ENCODE measurements around the gene GTF2I. TPM values are rescaled to one million over a fixed set of nuclear protein-coding genes. Genes with fewer than 3 reads are reported as not detected.
"Not testable (repeated sequence)": the region's sequence is repeated elsewhere in the genome, so short reads cannot be mapped to it uniquely, and the experiment has no call there.

Gene GTF2I
- total RNA-seq, 1 experiment from 2014 or later: 181 TPM

DNA sequence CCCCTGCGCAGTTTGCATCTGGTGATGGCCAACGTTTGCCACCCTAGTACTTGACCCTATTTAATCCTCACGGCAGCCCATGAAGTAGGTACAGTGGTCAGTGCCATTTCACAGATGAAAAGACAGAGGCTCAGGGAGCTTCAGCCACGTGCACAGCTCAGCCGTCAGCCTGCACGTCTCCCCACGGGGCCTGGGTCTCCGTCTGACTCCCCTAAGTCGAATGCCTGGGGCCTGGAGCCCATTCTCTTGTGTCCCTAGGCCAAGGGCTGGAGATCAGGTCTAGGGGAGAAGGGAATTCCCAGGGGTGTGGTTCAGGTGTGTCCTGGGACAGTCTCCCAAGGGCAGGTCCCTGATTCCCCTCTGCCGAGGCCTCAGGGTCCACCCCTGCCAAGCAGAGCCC is 109.5 kb downstream of the GTF2I start:
- H3K36me3 ChIP-seq; H3K27me3 ChIP-seq; H3K4me1 ChIP-seq; H3K27ac ChIP-seq; H3K4me3 ChIP-seq; H3K9me3 ChIP-seq (replicated peaks): not testable (repeated sequence)
- DNase-seq: peak in 1 of 2 experiments; percentile 2

DNA sequence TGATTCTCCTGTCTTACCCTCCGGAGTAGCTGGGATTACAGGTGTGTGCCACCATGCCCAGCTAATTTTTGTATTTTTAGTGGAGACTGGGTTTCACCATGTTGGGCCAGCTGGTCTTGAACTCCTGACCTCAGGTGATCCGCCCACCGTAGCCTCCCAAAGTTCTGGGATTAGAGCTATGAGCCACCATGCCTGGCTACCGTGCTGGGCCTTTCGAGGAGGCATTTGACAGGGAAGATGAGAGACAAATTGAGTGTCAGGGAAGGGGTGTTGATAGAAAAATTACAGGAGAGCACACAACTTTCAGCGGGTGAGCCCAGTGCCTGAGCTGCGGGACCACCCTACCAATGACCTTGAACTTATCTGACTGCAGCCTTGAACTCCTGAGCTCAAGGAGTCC is 112.5 kb downstream of the GTF2I start:
- not testable (repeated sequence) for H3K36me3 ChIP-seq; H3K4me1 ChIP-seq; DNase-seq; H3K4me3 ChIP-seq; H3K27me3 ChIP-seq; H3K27ac ChIP-seq; H3K9me3 ChIP-seq (replicated peaks)

DNA sequence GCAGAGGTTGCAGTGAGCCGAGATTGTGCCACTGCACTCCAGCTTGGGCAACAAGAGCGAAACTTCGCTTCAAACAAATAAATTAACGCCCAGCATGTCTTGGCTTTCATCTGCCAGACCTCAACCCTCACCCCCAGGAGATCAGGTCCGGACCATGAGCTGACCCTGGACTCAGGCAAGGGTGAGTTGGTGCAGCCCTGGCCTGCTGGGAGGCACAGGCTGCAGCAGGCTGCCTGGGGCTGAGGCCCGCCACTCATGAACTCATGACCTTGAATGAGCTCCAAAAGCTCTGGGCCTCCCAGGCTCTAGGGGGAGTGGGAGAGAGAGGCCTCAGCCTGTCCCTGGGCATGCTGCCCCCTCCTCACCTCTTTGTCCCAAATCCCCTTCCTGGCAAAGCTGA is 114.6 kb downstream of the GTF2I start:
- not testable (repeated sequence) for H3K27me3 ChIP-seq; H3K36me3 ChIP-seq; H3K4me1 ChIP-seq; DNase-seq; H3K9me3 ChIP-seq (replicated peaks); H3K27ac ChIP-seq; H3K4me3 ChIP-seq

GRCh38 chr7:74773760-74774750 is 116.5 kb downstream of the GTF2I start, which contains the start of gene NCF1:
TSS of gene NCF1 (plus strand) at chr7:74774011. CDS start at chr7:74774032, 21 bp downstream.
- not testable (repeated sequence) for H3K9me3 ChIP-seq (replicated peaks); DNase-seq; H3K27ac ChIP-seq; H3K27me3 ChIP-seq; H3K4me1 ChIP-seq; H3K36me3 ChIP-seq; H3K4me3 ChIP-seq

- not testable (repeated sequence) for DNase-seq; H3K27me3 ChIP-seq; H3K4me3 ChIP-seq; H3K9me3 ChIP-seq (replicated peaks); H3K27ac ChIP-seq; H3K4me1 ChIP-seq; H3K36me3 ChIP-seq
Measured at GRCh38 chr7:74775111-74775510, 117.6 kb downstream of the GTF2I start.

- H3K4me3 ChIP-seq; H3K27ac ChIP-seq; H3K27me3 ChIP-seq; H3K4me1 ChIP-seq; DNase-seq; H3K9me3 ChIP-seq (replicated peaks); H3K36me3 ChIP-seq: not testable (repeated sequence)
Measured at GRCh38 chr7:74779053-74779452, 121.5 kb downstream of the GTF2I start.

- not testable (repeated sequence) for H3K27me3 ChIP-seq; H3K4me3 ChIP-seq; H3K4me1 ChIP-seq; H3K27ac ChIP-seq; DNase-seq; H3K9me3 ChIP-seq (replicated peaks); H3K36me3 ChIP-seq
Measured at GRCh38 chr7:74781746-74782145, 124.2 kb downstream of the GTF2I start.

DNA sequence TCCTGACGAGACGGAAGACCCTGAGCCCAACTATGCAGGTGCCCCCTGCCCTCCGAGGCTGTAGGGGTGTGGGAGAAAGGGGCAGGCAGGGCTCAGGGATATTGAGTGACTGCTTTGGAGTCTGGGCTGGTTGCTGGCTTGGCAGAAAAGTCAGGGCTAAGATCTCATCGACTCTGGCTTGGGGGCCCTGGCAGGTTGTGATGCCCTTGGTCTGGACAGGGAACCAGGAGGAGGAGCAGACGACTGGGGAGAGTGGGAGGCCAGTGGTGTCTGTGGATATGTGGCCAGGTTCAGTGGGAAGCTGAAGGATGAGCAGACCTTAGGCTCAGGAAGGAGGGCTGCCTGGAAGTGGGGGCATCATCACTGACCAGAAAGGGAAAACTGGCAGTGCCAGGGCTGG is 126.1 kb downstream of the GTF2I start:
- not testable (repeated sequence) for H3K36me3 ChIP-seq; H3K4me1 ChIP-seq; H3K27me3 ChIP-seq; H3K27ac ChIP-seq; DNase-seq; H3K9me3 ChIP-seq (replicated peaks); H3K4me3 ChIP-seq

GRCh38 chr7:74788369-74789150 is 131.0 kb downstream of the GTF2I start:
- not testable (repeated sequence) for H3K27ac ChIP-seq; H3K4me3 ChIP-seq; H3K36me3 ChIP-seq; H3K27me3 ChIP-seq; H3K9me3 ChIP-seq (replicated peaks); H3K4me1 ChIP-seq
- peak; percentile 90 to 95 for DNase-seq

DNA sequence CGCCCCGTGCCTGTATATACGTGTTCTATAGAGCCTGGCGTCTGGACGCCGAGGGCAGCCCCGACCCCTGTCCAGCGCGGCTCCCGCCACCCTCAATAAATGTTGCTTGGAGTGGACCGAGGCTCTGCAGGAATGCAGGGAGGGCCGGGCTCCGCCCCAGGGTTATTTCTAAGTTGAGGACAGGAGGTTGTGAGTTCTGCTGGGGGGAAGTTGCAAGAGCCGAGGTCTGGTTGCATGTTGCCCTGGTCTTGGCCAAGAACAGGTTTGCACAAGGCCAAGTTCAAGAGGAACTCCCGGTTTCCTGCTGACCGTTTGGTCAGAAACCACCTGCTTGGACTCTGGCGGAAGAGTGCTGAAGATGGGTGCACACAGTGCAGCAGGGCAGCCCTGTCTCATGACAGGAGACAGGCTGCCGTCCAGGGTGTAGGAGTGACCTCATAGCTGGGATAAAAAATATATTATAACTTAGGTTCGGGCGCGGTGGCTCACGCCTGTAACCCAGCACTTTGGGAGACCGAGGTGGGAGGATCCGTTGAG is 131.8 kb downstream of the GTF2I start:
- H3K9me3 ChIP-seq (replicated peaks); DNase-seq; H3K4me1 ChIP-seq; H3K27me3 ChIP-seq; H3K4me3 ChIP-seq; H3K27ac ChIP-seq; H3K36me3 ChIP-seq: not testable (repeated sequence)

DNA sequence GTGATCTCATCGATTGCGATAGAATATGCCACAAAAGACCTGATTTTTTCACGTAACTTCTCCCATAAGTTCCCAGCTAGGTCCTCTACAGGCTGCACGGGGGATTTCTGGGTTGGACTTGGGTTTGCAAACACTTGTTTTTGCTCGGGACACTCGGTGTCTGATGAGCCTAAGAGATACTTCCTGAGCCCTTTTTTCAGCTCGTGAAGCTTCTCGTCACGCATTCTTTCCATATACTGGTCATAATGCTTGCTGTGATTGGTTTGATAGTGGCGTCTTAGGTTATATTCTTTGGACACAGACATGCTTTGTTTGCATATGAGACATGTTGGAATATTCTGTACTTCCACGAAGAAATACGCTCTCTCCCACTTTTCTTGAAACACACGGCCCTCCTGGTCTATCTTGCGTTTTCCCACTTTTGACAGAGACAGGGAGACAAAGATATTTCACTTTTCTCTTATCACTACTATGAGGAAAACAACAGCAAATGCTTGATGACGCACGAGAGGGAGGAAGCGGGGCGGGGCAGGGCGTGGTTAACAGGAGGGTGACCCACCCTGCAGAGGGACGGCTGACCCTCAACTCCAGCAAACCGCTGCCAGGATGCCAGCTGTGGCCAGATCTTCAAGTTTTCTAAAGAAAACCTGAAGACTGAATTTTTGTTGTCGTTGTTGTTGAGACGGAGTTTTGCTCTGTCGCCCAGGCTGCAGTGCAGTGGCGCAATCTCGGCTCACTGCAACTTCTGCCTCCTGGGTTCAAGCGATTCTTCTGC is 140.5 kb downstream of the GTF2I start:
- not testable (repeated sequence) for H3K9me3 ChIP-seq (replicated peaks); H3K27ac ChIP-seq; H3K36me3 ChIP-seq; H3K27me3 ChIP-seq; H3K4me3 ChIP-seq; H3K4me1 ChIP-seq; DNase-seq

DNA sequence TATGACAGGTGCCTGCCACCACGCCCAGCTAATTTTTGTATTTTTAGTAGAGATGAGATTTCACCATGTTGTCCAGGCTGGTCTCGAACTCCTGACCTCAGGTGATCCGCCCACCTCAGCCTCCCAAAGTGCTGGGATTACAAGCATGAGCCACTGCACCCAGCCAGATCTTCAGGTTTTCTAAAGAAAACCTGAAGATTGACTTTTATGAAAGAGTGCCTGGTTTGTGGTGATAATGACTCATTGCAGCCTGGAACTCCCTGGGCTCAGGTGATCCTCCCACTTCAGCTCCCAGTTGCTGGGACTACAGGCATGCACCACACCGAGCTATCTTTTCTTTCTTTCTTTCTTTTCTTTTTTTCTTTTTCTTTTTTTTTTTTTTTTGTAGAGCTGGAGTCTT is 141.1 kb downstream of the GTF2I start:
- H3K4me3 ChIP-seq; H3K27me3 ChIP-seq; DNase-seq; H3K36me3 ChIP-seq; H3K27ac ChIP-seq; H3K4me1 ChIP-seq; H3K9me3 ChIP-seq (replicated peaks): not testable (repeated sequence)
